ENCODE data around the gene PEX10.

The PEX10 gene

DNA sequence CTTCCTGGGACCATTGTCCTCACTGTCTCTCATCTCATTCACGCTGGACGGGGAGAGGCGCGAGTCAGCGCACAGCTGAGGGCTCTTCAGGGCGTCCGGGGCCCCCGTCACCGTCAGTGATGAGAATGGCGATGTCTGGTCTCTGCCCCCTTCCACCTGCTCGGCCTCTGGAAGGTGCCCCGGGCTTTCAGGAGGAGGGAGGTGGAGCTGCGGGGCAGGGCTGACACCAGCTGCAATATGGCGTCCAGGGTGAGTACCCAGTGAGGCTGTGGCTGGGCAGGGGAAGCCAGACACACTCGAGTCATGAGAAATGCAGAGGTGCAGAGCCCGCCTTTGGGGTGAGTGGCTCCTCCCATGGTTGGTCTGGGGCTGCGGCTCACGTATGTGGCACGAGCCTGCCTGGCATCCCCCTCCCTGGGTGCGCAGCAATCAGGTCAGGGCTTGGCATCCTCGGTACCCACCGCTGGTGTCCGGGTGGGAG is 36.1 kb downstream of the PEX10 start:
- no peak for DNase-seq (ENCODE audit: low read depth in 2 of 2, low spot score in 1 of 2)

DNA sequence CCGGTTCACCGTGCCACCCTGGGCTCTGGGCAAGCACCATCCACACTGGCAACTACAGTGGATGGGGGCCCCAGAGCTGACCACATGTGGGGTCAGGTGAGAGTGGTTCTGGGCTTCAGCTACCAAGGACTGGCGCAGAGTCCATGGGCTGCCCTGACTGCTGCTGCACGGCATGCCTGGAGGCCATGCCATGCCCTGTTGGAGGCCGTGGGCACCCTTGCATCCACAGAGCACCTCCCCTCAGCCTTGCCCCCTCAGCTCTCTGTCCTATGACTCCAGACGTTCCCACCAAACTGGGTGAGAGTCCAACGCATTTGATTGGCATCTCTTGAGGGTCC is 36.5 kb downstream of the PEX10 start:
- no peak for DNase-seq (ENCODE audit: low read depth in 2 of 2, low spot score in 1 of 2)

GRCh38 chr1:2375246-2375922 is 37.0 kb downstream of the PEX10 start:
- no peak for DNase-seq (ENCODE audit: low read depth in 2 of 2, low spot score in 1 of 2)

GRCh38 chr1:2374252-2375155 is 37.9 kb downstream of the PEX10 start:
- DNase-seq (ENCODE audit: low read depth in 2 of 2, low spot score in 1 of 2), result no peak

- DNase-seq (ENCODE audit: low read depth in 2 of 2, low spot score in 1 of 2), result no peak
Measured at GRCh38 chr1:2373551-2374251, 38.7 kb downstream of the PEX10 start.

DNA sequence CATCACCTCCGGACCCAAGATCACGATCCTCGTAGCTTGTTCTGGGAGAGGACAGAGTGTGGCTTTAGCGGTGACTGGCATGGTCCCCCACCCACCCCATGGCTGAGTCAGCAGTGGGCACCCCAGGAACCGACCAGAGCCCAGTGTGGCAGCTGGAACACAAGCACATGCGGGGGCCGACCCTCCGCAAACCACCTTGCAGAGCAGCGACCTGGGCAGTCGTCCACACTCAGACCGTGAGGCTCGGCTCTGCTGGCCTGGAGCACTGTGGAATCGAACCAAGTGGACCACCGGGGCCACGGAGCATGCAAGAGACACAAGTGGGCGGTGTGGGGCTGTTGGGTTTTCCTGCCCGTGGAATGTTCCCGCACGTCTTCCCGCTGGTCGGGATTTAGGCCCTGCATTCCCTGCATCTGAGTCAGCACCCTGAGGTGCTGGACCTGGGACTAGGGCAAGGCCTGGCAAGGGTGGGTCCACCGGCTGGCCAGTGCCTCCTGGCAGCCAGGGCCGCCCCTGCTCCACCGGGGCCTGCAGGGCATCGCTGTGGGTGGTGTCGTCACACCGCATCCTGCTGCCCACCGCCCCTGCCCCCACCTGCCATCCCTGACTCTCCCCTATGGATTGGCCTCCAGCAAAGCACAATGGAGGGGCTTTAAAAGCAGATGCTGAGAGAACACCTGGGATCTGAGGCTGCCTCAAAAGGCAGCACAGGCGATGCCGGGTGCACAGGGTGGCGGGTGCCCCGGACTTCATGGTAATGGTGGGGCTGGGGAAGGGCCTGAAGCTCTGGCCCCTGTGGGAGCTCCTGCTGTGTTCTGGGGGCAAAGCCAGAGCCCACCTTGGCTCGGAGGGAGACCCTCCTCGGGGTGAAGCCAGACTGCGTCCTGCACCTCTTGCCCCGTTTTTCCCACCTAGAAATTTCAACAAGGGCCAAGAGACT is 39.5 kb downstream of the PEX10 start:
- no peak for DNase-seq (ENCODE audit: low read depth in 2 of 2, low spot score in 1 of 2)

- DNase-seq (ENCODE audit: low read depth in 2 of 2, low spot score in 1 of 2), result no peak
Measured at GRCh38 chr1:2368053-2368744, 44.2 kb downstream of the PEX10 start.

DNA sequence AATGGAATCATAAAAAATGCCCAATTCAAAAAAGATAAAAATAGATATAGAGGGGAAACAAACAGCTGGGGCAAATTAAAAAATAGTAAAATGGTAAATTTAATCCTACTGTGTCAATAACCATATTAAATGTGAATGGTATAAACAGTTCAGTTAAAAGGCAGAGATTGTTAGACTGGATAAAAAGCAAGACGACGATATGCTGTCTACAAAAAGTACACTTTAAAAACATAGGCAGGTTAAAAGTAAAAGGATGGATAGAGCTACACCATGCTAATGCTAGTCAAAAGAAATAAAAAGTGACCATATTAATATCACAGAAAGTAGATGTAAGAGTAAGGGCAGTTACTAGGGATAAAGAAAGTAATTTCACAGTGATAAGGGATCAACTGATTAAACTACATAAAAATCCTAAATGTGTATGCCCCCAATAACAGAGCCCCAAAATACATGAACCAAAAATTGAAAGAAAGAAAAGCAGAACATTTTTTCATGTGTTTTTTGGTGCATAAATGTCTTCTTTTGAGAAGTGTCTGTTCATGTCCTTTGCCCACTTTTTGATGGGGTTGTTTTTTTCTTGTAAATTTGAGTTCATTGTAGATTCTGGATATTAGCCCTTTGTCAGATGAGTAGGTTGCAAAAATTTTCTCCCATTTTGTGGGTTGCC is 48.4 kb downstream of the PEX10 start:
- no peak for DNase-seq (ENCODE audit: low read depth in 2 of 2, low spot score in 1 of 2)

DNA sequence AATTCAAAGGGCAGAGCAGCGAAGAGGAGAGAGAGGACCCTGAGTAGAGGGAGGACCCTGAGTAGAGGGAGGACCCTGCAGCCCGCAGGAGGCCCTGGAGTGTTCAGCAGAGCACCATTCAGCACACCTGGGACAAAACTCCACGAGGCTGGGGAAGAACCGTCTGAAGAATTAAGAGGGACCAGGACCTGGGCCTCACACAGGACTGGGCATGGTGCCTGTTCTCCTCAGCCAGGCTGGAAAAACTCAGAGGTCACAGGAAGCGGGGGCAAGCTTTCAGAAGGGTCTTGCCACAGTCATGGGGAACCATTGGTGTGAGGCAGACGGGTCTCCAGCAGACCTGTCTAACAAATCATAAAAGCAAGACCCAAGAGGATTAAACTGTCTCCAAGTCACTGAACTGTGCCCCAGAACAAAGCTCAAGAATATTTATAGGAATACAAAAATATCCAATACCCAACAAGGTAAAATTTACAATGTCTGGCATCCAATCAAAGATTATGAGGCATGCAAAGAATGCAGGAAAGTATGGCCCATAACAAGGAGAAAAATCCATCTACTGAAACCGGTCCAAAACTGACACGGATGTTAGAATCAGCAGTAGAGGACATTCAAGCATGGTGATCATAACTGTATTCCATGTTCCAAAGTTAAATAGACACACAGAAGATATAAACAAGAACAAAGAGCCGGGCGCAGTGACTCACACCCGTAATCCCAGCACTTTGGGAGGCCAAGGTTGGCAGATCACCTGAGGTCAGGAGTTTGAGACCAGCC is 51.6 kb downstream of the PEX10 start:
- DNase-seq (ENCODE audit: low read depth in 2 of 2, low spot score in 1 of 2), result no peak

DNA sequence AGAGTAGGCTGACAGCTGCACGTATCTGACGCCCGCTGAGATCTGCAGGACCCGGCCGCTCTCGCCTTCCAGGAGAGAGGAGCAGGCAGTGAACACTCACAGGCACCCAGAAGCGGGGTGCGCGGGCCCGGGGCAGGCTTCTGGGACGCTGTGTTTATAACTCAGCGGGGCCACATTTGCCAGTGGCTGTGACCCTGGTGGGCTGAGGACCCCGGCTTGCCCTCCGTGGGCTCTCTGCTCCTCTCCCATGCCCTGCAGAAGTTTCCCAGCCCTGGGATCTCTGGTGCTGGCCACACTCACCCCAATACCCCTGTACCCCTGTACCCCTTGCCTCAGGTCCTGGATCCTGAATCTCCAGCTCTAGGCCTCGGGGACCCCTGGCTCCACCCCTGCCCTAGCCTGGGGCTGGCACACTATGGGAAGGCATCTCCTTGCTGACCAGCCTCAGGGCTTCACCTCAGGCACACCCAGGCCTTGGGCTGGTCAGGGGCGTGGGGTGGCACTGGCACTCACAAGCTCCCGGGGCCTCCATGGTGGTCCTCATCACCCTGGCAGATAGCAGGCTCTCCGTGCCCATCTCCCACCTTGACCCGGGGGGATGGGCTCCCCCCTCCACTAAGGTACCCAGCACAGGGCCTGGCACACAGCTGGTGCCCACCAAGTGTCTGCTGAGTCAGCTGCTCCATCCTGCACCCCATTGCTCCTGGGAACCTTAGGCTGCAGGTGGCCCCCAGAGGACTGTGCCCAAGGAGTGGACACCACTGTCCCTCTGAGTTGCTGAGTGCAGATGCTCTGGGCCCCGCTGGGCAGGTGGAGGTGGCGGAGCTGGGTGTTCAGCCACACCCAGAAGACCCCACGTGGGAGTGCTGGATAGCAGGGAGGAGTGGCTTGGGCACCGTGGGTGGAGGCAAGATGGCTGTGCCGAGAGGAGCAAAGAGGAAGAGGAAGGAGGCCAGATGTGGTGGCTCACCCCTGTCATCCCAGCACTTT is 53.4 kb downstream of the PEX10 start:
- DNase-seq (ENCODE audit: low read depth in 2 of 2, low spot score in 1 of 2), result no peak

DNA sequence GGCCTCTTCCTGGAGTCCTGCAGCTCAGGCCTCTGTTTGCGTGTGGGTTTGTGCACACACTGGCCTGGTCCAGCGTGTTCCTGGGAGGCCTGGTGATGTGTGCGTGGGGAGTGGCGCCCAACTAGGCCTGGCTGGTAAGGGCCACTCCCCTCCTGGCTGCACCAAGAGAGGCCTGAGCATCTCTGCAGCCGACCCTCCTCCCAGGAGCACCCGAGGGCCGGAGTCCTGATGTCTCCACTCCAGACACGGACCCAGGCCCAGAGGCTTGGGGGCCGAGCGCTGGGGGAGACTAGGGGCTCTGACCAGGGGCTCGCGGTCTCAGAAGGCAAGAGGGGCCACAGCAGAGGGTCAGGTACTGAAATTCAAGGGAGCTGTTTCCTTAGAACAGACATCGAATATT is 54.3 kb downstream of the PEX10 start:
- no peak for DNase-seq (ENCODE audit: low read depth in 2 of 2, low spot score in 1 of 2)

DNA sequence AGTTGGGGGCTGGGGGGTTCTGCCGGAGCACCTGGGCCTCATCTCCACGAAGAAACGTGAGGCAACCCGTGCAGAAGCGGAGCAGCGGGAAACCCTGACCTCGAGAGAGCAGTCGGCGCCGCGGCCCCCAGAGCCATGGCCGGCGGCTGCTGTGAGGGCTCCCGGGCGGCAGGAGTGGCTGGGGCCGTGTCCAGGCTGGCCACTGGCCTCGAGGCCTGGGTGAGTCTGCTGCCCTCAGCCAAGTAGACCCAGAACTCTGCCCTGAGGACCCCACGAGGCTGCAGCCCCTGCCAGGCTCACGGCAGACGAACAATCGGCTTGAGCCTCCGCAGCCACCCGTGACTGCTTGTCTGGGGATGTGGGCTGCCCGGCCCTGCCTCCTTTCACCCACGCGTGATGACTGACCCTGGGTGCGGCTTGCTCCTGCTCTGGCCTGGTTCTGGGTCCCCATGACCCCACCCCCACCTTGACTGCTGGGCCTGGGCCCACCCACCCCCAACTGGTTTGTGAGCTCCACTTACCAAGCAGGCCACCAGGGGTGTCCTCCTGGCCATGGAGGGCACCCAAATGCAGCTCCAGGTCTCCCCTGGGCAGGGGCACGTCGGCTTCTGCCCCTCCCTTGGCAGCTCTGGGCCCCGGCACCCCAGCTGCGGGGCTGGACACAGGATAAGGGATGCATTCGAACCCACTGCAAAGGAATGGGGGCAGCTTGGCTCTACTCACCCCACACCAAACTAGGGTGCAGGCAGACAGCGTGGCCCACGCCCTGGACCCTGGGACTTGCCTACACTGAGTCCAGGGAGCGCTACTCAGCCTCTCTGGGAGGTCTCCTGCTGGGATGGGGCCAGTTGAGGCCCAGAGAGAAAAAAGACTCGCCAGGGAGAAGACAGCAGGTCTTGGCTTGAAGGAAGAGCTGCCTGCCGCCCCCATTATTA is 55.2 kb downstream of the PEX10 start:
- DNase-seq (ENCODE audit: low read depth in 2 of 2, low spot score in 1 of 2), result no peak

- DNase-seq (ENCODE audit: low read depth in 2 of 2, low spot score in 1 of 2), result no peak
Measured at GRCh38 chr1:2356401-2356800, 56.0 kb downstream of the PEX10 start.

DNA sequence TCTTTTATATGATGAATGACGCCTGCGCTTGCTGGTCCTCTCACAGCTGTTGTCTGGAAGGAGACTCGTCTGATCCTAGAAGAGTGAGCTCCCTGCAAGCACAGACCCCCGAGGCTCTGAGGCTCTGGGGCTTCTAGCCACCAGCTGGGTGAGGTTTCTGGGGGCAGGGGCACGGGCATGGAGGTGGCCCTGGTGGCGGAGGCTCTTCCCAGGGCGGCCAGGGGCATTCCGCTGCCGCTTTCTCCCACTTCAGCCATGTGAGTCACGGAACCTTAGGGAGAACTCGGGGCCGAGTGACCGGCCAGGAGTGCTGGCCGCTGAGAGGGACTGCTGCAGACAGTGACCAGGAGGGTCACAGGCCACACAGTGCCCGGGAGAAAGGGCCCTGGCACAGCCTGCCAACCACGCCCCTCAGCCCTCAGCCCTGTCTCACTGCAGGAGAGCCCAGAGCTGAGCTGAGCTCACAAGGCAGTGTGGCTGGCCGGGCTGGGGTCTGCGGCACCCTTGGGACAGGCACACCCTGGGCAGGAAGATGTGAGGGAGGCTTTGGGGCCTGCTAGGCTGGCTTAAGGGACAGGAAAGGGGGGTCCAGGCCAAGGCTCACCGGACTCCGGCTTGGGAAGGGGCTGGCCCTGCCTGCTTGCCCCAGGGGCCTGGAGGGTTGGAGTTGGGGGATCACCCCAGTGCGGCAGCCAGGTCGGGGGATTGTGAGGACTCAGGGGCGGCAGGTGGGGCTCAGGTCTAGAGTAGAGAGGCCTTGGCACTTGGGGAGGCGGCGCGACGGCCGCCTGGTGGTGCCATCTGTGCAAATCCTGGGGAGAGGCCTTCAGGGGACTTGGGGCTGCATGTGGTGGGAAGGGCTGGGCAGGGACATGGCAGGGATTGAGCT is 56.7 kb downstream of the PEX10 start:
- no peak for DNase-seq (ENCODE audit: low read depth in 2 of 2, low spot score in 1 of 2)

- no peak for DNase-seq (ENCODE audit: low read depth in 2 of 2, low spot score in 1 of 2)
Measured at GRCh38 chr1:2354511-2355372, 57.6 kb downstream of the PEX10 start.
